ENCODE data around the gene ZFYVE9. TPM values are rescaled to one million over a fixed set of nuclear protein-coding genes. Genes with fewer than 3 reads are reported as not detected.

Gene ZFYVE9
- total and polyA plus RNA-seq, 9 of the 15 experiments (the other 6 are each of a cell fraction or from before 2014, with no cell fraction given), result 0.52 to 14.4 (median 8.9) TPM

GRCh38 chr1:52203935-52204625 lies 62.2 kb downstream of the ZFYVE9 start (continued):
- TF ChIP-seq ZBTB5 (IDR thresholded peaks at IDR 0.05) (no peak), U2AF2 (optimal IDR thresholded peaks at IDR 0.05; ENCODE audit: low read depth, low read length) (no peak), ZNF707 (CRISPR knock-in tag; conservative IDR thresholded peaks at IDR 0.05) (no peak), EP300 (IDR thresholded peaks at IDR 0.05; ENCODE audit: low read length) (peak; percentile 74), MED1 (CRISPR knock-in tag; IDR thresholded peaks at IDR 0.05; ENCODE audit: borderline replicate concordance) (no peak), MGA (IDR thresholded peaks at IDR 0.05) (no peak), CREB3L1 (IDR thresholded peaks at IDR 0.05; ENCODE audit: borderline replicate concordance, low read depth) (no peak), ZFP36 (IDR thresholded peaks at IDR 0.05; ENCODE audit: low read depth, low read length, partially characterized antibody) (no peak), KLF13 (tag; IDR thresholded peaks at IDR 0.05; ENCODE audit: borderline replicate concordance, low read depth) (no peak), FIP1L1 (IDR thresholded peaks at IDR 0.05; ENCODE audit: low read depth, low read length, poor library complexity, severe bottlenecking) (no peak), MEF2A (IDR thresholded peaks at IDR 0.05; ENCODE audit: control insufficient read depth, low read depth, low read length) (peak; percentile 83), NFRKB (IDR thresholded peaks at IDR 0.05; ENCODE audit: low read depth) (no peak)

All from K562 (cell line).